HepG2 (cell line): ENCODE data around the gene GJC2. TPM values are rescaled to one million over a fixed set of nuclear protein-coding genes. Genes with fewer than 3 reads are reported as not detected.

Source experiments
- ATF7 ChIP-seq, 2 experiments: fragments of 450-650 bp in 1 of 2; sonication (generic) in 1 of 2; formaldehyde crosslinking in 1 of 2; IDR thresholded peaks; 2 replicates each; pipeline versions ENCODE4 v1.4.0 to v1.6.1; 2016 to 2020; ENCODE audit warnings: antibody characterized with exemption in 1 of 2, mild to moderate bottlenecking in 1 of 2, missing genetic modification reagents in 1 of 2
- ATF7-NPFF ChIP-seq: sonication (generic); formaldehyde crosslinking; IDR thresholded peaks from 2 replicates; pipeline ENCODE4 v1.8.1; 2023; ENCODE audit warnings: mild to moderate bottlenecking, low read depth, missing genetic modification reagents, moderate library complexity
- CENPBD1 ChIP-seq: sonication (generic); formaldehyde crosslinking; IDR thresholded peaks from 2 replicates; pipeline ENCODE4 v1.8.0; 2022; ENCODE audit warnings: missing genetic modification reagents, low read depth, mild to moderate bottlenecking, borderline replicate concordance
- DPF2 ChIP-seq: sonication (generic); formaldehyde crosslinking; IDR thresholded peaks from 2 replicates; pipeline ENCODE4 v1.4.0; 2020; ENCODE audit warnings: mild to moderate bottlenecking, low read depth, missing genetic modification reagents, borderline replicate concordance
- FOXC1 ChIP-seq: sonication (generic); formaldehyde crosslinking; IDR thresholded peaks from 2 replicates; pipeline ENCODE4 v1.8.0; 2022; ENCODE audit warnings: mild to moderate bottlenecking, missing genetic modification reagents, borderline replicate concordance
- FOXP4 ChIP-seq: sonication (generic); formaldehyde crosslinking; IDR thresholded peaks from 2 replicates; pipeline ENCODE4 v1.4.0; 2020; ENCODE audit warnings: missing genetic modification reagents
- GLI4 ChIP-seq: sonication (generic); formaldehyde crosslinking; IDR thresholded peaks from 2 replicates; pipeline ENCODE4 v1.5.1; 2020; ENCODE audit warnings: missing genetic modification reagents, mild to moderate bottlenecking, moderate library complexity, borderline replicate concordance
- HCFC1 ChIP-seq: fragments of 150-350 bp; IDR thresholded peaks from 2 replicates; pipeline ENCODE4 v1.6.1; 2014; ENCODE audit warnings: low read depth, low read length
- KDM3A ChIP-seq: IDR thresholded peaks from 2 replicates; pipeline ENCODE4 v1.6.1; 2018; ENCODE audit warnings: low read depth, missing compliant biosample characterization
- MXD1 ChIP-seq: sonication (generic); formaldehyde crosslinking; IDR thresholded peaks from 2 replicates; pipeline ENCODE4 v1.4.0; 2020; ENCODE audit warnings: mild to moderate bottlenecking, missing genetic modification reagents
- NFYB ChIP-seq: sonication (generic); formaldehyde crosslinking; IDR thresholded peaks from 2 replicates; pipeline ENCODE4 v1.4.0; 2020; ENCODE audit warnings: missing genetic modification reagents
- PREB ChIP-seq: sonication (generic); formaldehyde crosslinking; IDR thresholded peaks from 2 replicates; pipeline ENCODE4 v1.4.0; 2020; ENCODE audit warnings: missing genetic modification reagents
- RBFOX2 ChIP-seq: fragments of 200-400 bp; formaldehyde crosslinking; IDR thresholded peaks from 2 replicates; pipeline ENCODE4 v1.6.1; 2017; ENCODE audit warnings: low read depth, mild to moderate bottlenecking, low read length
- SNAI1 ChIP-seq: sonication (generic); formaldehyde crosslinking; IDR thresholded peaks from 2 replicates; pipeline ENCODE4 v1.5.0; 2020; ENCODE audit warnings: mild to moderate bottlenecking, missing genetic modification reagents, borderline replicate concordance
- SP4 ChIP-seq: sonication (generic); formaldehyde crosslinking; IDR thresholded peaks from 2 replicates; pipeline ENCODE4 v1.8.1; 2023; ENCODE audit warnings: mild to moderate bottlenecking, missing genetic modification reagents
- ZNF24 ChIP-seq: fragments of 450-650 bp; IDR thresholded peaks from 2 replicates; pipeline ENCODE4 v1.6.1; 2017; ENCODE audit warnings: antibody characterized with exemption, mild to moderate bottlenecking
- ZNF335 ChIP-seq: sonication (generic); formaldehyde crosslinking; IDR thresholded peaks from 2 replicates; pipeline ENCODE4 v1.4.0; 2020; ENCODE audit warnings: missing genetic modification reagents
- ZNF430 ChIP-seq: sonication (generic); formaldehyde crosslinking; IDR thresholded peaks from 2 replicates; pipeline ENCODE4 v1.9.0; 2021; ENCODE audit warnings: mild to moderate bottlenecking, missing genetic modification reagents
- ZNF704 ChIP-seq: sonication (generic); formaldehyde crosslinking; IDR thresholded peaks from 2 replicates; pipeline ENCODE4 v1.8.1; 2023; ENCODE audit warnings: mild to moderate bottlenecking, inconsistent platforms, moderate library complexity, missing genetic modification reagents, borderline replicate concordance
- polyA plus RNA-seq, 8 experiments: library from polyadenylated mRNA; depleted of rRNA in 3 of 8; stranded (reverse) in 7 of 8; unstranded in 1 of 8; fragments of >200 nt; fragmentation: Illumina TruSeq in 4 of 8; extraction: Trizol in 4 of 8; gene quantifications; 2 replicates each; pipeline versions ENCODE4 v1.2.1 to v1.2.3, GENCODE V29; 2011 to 2016; ENCODE audit warnings: low read depth in 4 of 8, missing spikeins in 1 of 8, mixed read lengths in 1 of 8; ENCODE audit not compliant: insufficient read depth in 1 of 8
- total RNA-seq, 5 experiments: library from RNA; depleted of rRNA; stranded (reverse); fragments of >200 nt; fragmentation: Illumina TruSeq; extraction: Trizol; gene quantifications; 2 replicates each; pipeline ENCODE4 v1.2.3, GENCODE V29; 2016; ENCODE audit warnings: low read depth in 1 of 5

Gene GJC2
- total and polyA plus RNA-seq, 2 of the 13 experiments (the other 11 are each of a cell fraction or from before 2014, with no cell fraction given): 1.6 to 3.8 TPM

- TF ChIP-seq ZNF704: no peak
- peak; percentile 71 for TF ChIP-seq ATF7-NPFF (CRISPR knock-in tag)
- TF ChIP-seq ZNF24: peak; percentile 68; the same call in 1 of the 2 replicates
- TF ChIP-seq GLI4 (CRISPR knock-in tag): 0 out of 2 replicates have a peak, but pooled peaks have one; percentile 80
- no peak for TF ChIP-seq DPF2 (CRISPR knock-in tag)
- TF ChIP-seq MXD1: peak; percentile 72; the same call in 1 of the 2 replicates
- peak; percentile 100 for TF ChIP-seq RBFOX2
- peak; percentile 100 for TF ChIP-seq ATF7 (IDR thresholded peaks at IDR 0.05)
- TF ChIP-seq ATF7 (CRISPR knock-in tag; IDR thresholded peaks at IDR 0.05): peak; percentile 99
- TF ChIP-seq HCFC1: peak; percentile 43
- TF ChIP-seq CENPBD1 (CRISPR knock-in tag): no peak; the same call in 1 of the 2 replicates
- TF ChIP-seq KDM3A: peak; percentile 30; the same call in 1 of the 2 replicates
- peak; percentile 12; the same call in 1 of the 2 replicates for TF ChIP-seq FOXC1 (CRISPR knock-in tag)
- TF ChIP-seq SP4 (CRISPR knock-in tag): peak; percentile 98
- TF ChIP-seq FOXP4 (CRISPR knock-in tag): no peak; the same call in 1 of the 2 replicates
- TF ChIP-seq ZNF335 (CRISPR knock-in tag): peak; percentile 57; the same call in 1 of the 2 replicates
- TF ChIP-seq PREB (CRISPR knock-in tag): no peak
- TF ChIP-seq ZNF430 (CRISPR knock-in tag): peak; percentile 76; the same call in 1 of the 2 replicates
- TF ChIP-seq SNAI1: no peak
- peak; percentile 77 for TF ChIP-seq NFYB (CRISPR knock-in tag)
These were observed 15.8 kb downstream of the GJC2 start, which contains the start of gene IBA57 (continued) for GRCh38 chr1:228165372-228166169.
